Uterus (tissue), 4 donors: Measurements from ENCODE around the gene ST8SIA2. TPM values are rescaled to one million over a fixed set of nuclear protein-coding genes. Genes with fewer than 3 reads are reported as not detected.

ENCODE experiments used
- DNase-seq, 2 donors: peaks; one replicate each; pipeline ENCODE4 v3.0.0-alpha.2; 2019 to 2020
- H3K27ac ChIP-seq, 2 donors: fragments of 200-600 bp; sonication (generic); 1 replicate in 1 of 2; 2 replicates in 1 of 2; pipeline ENCODE4 v1.5.1; 2016 to 2018
- H3K27me3 ChIP-seq, 2 donors: fragments of 200-600 bp; sonication (generic); one replicate each; pipeline ENCODE4 v1.5.1; 2018 to 2019; ENCODE audit warnings: control low read depth in 1 of 2
- H3K36me3 ChIP-seq, 2 donors: fragments of 200-600 bp; sonication (generic); one replicate each; pipeline ENCODE4 v1.5.1; 2019; ENCODE audit warnings: control low read depth in 1 of 2
- H3K4me1 ChIP-seq, 2 donors: fragments of 200-600 bp; sonication (generic); one replicate each; pipeline ENCODE4 v1.5.1; 2018 to 2019; ENCODE audit warnings: control low read depth in 1 of 2
- H3K4me3 ChIP-seq, 2 donors: fragments of 200-600 bp; sonication (generic); 1 replicate in 1 of 2; 2 replicates in 1 of 2; pipeline ENCODE4 v1.5.1; 2018 to 2019; ENCODE audit warnings: mild to moderate bottlenecking in 1 of 2
- H3K9me3 ChIP-seq, 2 donors: fragments of 200-600 bp; sonication (generic); one replicate each; pipeline ENCODE4 v1.5.1; 2019; ENCODE audit warnings: control low read depth in 1 of 2
- CTCF ChIP-seq, 4 experiments: fragments of 200-600 bp in 2 of 4; fragments of 450-650 bp in 2 of 4; sonication (generic) in 2 of 4; IDR thresholded peaks; one replicate each; pipeline ENCODE4 v1.5.1; 2016 to 2019; ENCODE audit warnings: antibody characterized with exemption in 4 of 4, mild to moderate bottlenecking in 2 of 4, moderate library complexity in 1 of 4
- POLR2A ChIP-seq, 2 donors: fragments of 450-650 bp; IDR thresholded peaks; one replicate each; pipeline ENCODE4 v1.6.1; 2016; ENCODE audit warnings: antibody characterized with exemption in 2 of 2, mild to moderate bottlenecking in 1 of 2, moderate library complexity in 1 of 2
- intact Hi-C: fragments of 100-400 bp; cut with DNase I; formaldehyde crosslinking; loops from one replicate; pipeline ENCODE4 v1.15.1; 2023; ENCODE audit warnings: low total_unique reads
- total RNA-seq, 4 donors: library from RNA; depleted of rRNA in 3 of 4; stranded (reverse); fragments of >200 nt in 3 of 4; gene quantifications; one replicate each; pipeline versions ENCODE4 v1.1.0 to v1.2.4, GENCODE V29; 2014 to 2023
- donor health status: DM: yes; HTN: yes; CAD: no.

ST8SIA2 gene
- total RNA-seq, 4 donors from 2014 or later: 4.1 TPM; not detected in 3

GRCh38 chr15:92435145-92435544 lies 41.5 kb downstream of the ST8SIA2 start:
- no peaks in the 10 kb centered on the region for H3K36me3 ChIP-seq
- no peaks in the 10 kb centered on the region for H3K4me1 ChIP-seq
- no peak overlapping the region for H3K4me3 ChIP-seq
- TF ChIP-seq CTCF (IDR thresholded peaks at IDR 0.05): no peak
- no peak for TF ChIP-seq POLR2A (IDR thresholded peaks at IDR 0.05)
- H3K9me3 ChIP-seq: no peaks in the 10 kb centered on the region
- no peak overlapping the region for H3K27ac ChIP-seq
- intact Hi-C loops: no loop called here
- no peaks in the 10 kb centered on the region for H3K27me3 ChIP-seq
- no peak for DNase-seq

GRCh38 chr15:92438471-92438870 lies 44.8 kb downstream of the ST8SIA2 start:
- no peak for DNase-seq
- Histone ChIP-seq H3K9me3 (no peaks in the 10 kb centered on the region), H3K27me3 (no peaks in the 10 kb centered on the region), H3K27ac (no peak overlapping the region), H3K36me3 (no peaks in the 10 kb centered on the region), H3K4me1 (no peaks in the 10 kb centered on the region), H3K4me3 (no peak overlapping the region)
- intact Hi-C loops: no loop called here
- no peak for TF ChIP-seq POLR2A (IDR thresholded peaks at IDR 0.05)
- TF ChIP-seq CTCF (IDR thresholded peaks at IDR 0.05): no peak

- no peaks in the 10 kb centered on the region for H3K9me3 ChIP-seq
- H3K4me3 ChIP-seq: no peak overlapping the region
- H3K4me1 ChIP-seq: no peaks in the 10 kb centered on the region
- H3K27ac ChIP-seq: no peak overlapping the region
- TF ChIP-seq POLR2A (IDR thresholded peaks at IDR 0.05) (no peak), CTCF (IDR thresholded peaks at IDR 0.05) (no peak)
- no peaks in the 10 kb centered on the region for H3K27me3 ChIP-seq
- intact Hi-C loops: no loop called here
- DNase-seq: no peak
- H3K36me3 ChIP-seq: no peaks in the 10 kb centered on the region
Measured at GRCh38 chr15:92443381-92443780, 49.7 kb downstream of the ST8SIA2 start.

GRCh38 chr15:92444631-92445030 lies 51.0 kb downstream of the ST8SIA2 start:
- H3K4me3 ChIP-seq: no peak overlapping the region
- DNase-seq: no peak
- intact Hi-C loops: no loop called here
- no peaks in the 10 kb centered on the region for H3K36me3 ChIP-seq
- no peaks in the 10 kb centered on the region for H3K9me3 ChIP-seq
- H3K4me1 ChIP-seq: no peaks in the 10 kb centered on the region
- no peaks in the 10 kb centered on the region for H3K27me3 ChIP-seq
- no peak overlapping the region for H3K27ac ChIP-seq
- TF ChIP-seq POLR2A (IDR thresholded peaks at IDR 0.05): no peak

- no peak for DNase-seq
- H3K27me3 ChIP-seq: no peaks in the 10 kb centered on the region
- H3K36me3 ChIP-seq: no peaks in the 10 kb centered on the region
- no peak for TF ChIP-seq CTCF (IDR thresholded peaks at IDR 0.05)
- no peak for TF ChIP-seq POLR2A (IDR thresholded peaks at IDR 0.05)
- no peaks in the 10 kb centered on the region for H3K9me3 ChIP-seq
- no peak overlapping the region for H3K4me3 ChIP-seq
- H3K27ac ChIP-seq: no peak overlapping the region
- no peaks in the 10 kb centered on the region for H3K4me1 ChIP-seq
- intact Hi-C loops: no loop called here
Measured at GRCh38 chr15:92448370-92448769, 54.7 kb downstream of the ST8SIA2 start.

GRCh38 chr15:92449476-92449875 lies 55.8 kb downstream of the ST8SIA2 start:
- no peak overlapping the region for H3K4me3 ChIP-seq
- H3K4me1 ChIP-seq: no peaks in the 10 kb centered on the region
- intact Hi-C loops: no loop called here
- H3K27ac ChIP-seq: no peak overlapping the region
- no peaks in the 10 kb centered on the region for H3K27me3 ChIP-seq
- H3K9me3 ChIP-seq: no peaks in the 10 kb centered on the region
- TF ChIP-seq POLR2A (IDR thresholded peaks at IDR 0.05) (no peak), CTCF (IDR thresholded peaks at IDR 0.05) (no peak)
- DNase-seq: no peak
- H3K36me3 ChIP-seq: no peaks in the 10 kb centered on the region
